Astrocyte of the cerebellum (primary cell): Measurements from ENCODE around the gene KSR1.
"Not testable (repeated sequence)": the region's sequence is repeated elsewhere in the genome, so short reads cannot be mapped to it uniquely, and the experiment has no call there.

ENCODE experiments used
- DNase-seq: peaks from one replicate; pipeline ENCODE4 v3.0.0-alpha.2; 2011; ENCODE audit warnings: low read depth
- H3K4me3 ChIP-seq: 2 replicates; pipeline ENCODE4 v1.5.1; 2011; ENCODE audit warnings: mild to moderate bottlenecking, low read depth, low read length, moderate library complexity
- CTCF ChIP-seq: IDR thresholded peaks from 2 replicates; pipeline ENCODE4 v1.5.1; 2012; ENCODE audit warnings: low read length, low read depth, moderate library complexity, mild to moderate bottlenecking; ENCODE audit errors: missing control alignments
- in situ Hi-C: cut with HindIII; loops from 2 replicates; pipeline ENCODE4 v1.10.0; 2017; ENCODE audit warnings: low sequenced_read_pairs

Gene KSR1

GRCh38 chr17:27425991-27426390 lies 30.3 kb upstream of the KSR1 start:
- DNase-seq, result no peak
- in situ Hi-C loops, result loop anchor here (25.0 kb wide), 1 partner anchor 89 kb away; no protein-coding TSS in a partner anchor
- no peak for TF ChIP-seq CTCF
- no peak overlapping the region for H3K4me3 ChIP-seq

- not testable (repeated sequence) for H3K4me3 ChIP-seq, DNase-seq
- in situ Hi-C loops, result loop anchor here (25.0 kb wide), 1 partner anchor 89 kb away; no protein-coding TSS in a partner anchor
These were observed 29.8 kb upstream of the KSR1 start for GRCh38 chr17:27426471-27426870.

GRCh38 chr17:27427166-27427862 lies 28.9 kb upstream of the KSR1 start:
- not testable (repeated sequence) for H3K4me3 ChIP-seq, DNase-seq
- in situ Hi-C loops, result loop anchor here (25.0 kb wide), 1 partner anchor 90 kb away; no protein-coding TSS in a partner anchor

- TF ChIP-seq CTCF, result no peak
- no peak overlapping the region for H3K4me3 ChIP-seq
- in situ Hi-C loops, result loop anchor here (25.0 kb wide), 1 partner anchor 92 kb away; no protein-coding TSS in a partner anchor
- no peak for DNase-seq
These were observed 27.3 kb upstream of the KSR1 start for GRCh38 chr17:27428781-27429505.

GRCh38 chr17:27429666-27430382 lies 26.4 kb upstream of the KSR1 start:
- TF ChIP-seq CTCF, result no peak
- no peak for DNase-seq
- H3K4me3 ChIP-seq, result no peak overlapping the region
- in situ Hi-C loops, result loop anchor here (25.0 kb wide), 1 partner anchor 93 kb away; no protein-coding TSS in a partner anchor

GRCh38 chr17:27430383-27430840 lies 25.8 kb upstream of the KSR1 start:
- no peak overlapping the region for H3K4me3 ChIP-seq
- TF ChIP-seq CTCF, result no peak
- in situ Hi-C loops, result loop anchor here (25.0 kb wide), 1 partner anchor 93 kb away; no protein-coding TSS in a partner anchor
- DNase-seq, result no peak

- in situ Hi-C loops, result loop anchor here (25.0 kb wide), 1 partner anchor 94 kb away; no protein-coding TSS in a partner anchor
- DNase-seq, result no peak
- peak; percentile 65 for TF ChIP-seq CTCF
- no peak overlapping the region for H3K4me3 ChIP-seq
These were observed 25.3 kb upstream of the KSR1 start for GRCh38 chr17:27430882-27431491.
